Sigmoid colon (tissue), 7 donors: Measurements from ENCODE around the gene NMD3. TPM values are rescaled to one million over a fixed set of nuclear protein-coding genes. Genes with fewer than 3 reads are reported as not detected.

Experiments used
- DNase-seq: peaks from one replicate; pipeline ENCODE4 v3.0.0-alpha.2; 2019
- H3K27ac ChIP-seq, 4 donors: fragments of 200-600 bp; sonication (generic); one replicate each; pipeline ENCODE4 v1.5.1; 2016 to 2019; ENCODE audit warnings: mild to moderate bottlenecking in 1 of 4
- H3K27me3 ChIP-seq, 3 donors: fragments of 200-600 bp; sonication (generic); one replicate each; pipeline ENCODE4 v1.5.1; 2019; ENCODE audit warnings: mild to moderate bottlenecking in 1 of 3
- H3K36me3 ChIP-seq, 4 donors: fragments of 200-600 bp; sonication (generic); one replicate each; pipeline ENCODE4 v1.5.1; 2016 to 2019
- H3K4me1 ChIP-seq, 4 donors: fragments of 200-600 bp; sonication (generic); one replicate each; pipeline ENCODE4 v1.5.1; 2017 to 2019
- H3K4me3 ChIP-seq, 4 donors: fragments of 200-600 bp; sonication (generic); one replicate each; pipeline ENCODE4 v1.5.1; 2017 to 2019; ENCODE audit warnings: mild to moderate bottlenecking in 2 of 4, moderate library complexity in 1 of 4
- H3K9me3 ChIP-seq, 4 donors: fragments of 200-600 bp in 3 of 4; sonication (generic) in 3 of 4; one replicate each; pipeline versions ENCODE4 v1.5.1 to v1.6.1; 2013 to 2019
- EP300 ChIP-seq, 4 donors: sonication (generic); formaldehyde crosslinking; IDR thresholded peaks; one replicate each; pipeline ENCODE4 v1.6.1; 2017; ENCODE audit warnings: antibody characterized with exemption in 4 of 4
- POLR2A ChIP-seq, 2 donors: fragments of 450-650 bp; IDR thresholded peaks; one replicate each; pipeline ENCODE4 v1.6.1; 2016; ENCODE audit warnings: antibody characterized with exemption in 2 of 2, mild to moderate bottlenecking in 2 of 2, moderate library complexity in 2 of 2
- POLR2AphosphoS5 ChIP-seq, 4 donors: sonication (generic); formaldehyde crosslinking; IDR thresholded peaks; one replicate each; pipeline ENCODE4 v1.6.1; 2017; ENCODE audit warnings: antibody characterized with exemption in 4 of 4
- WGBS, 2 donors: extraction: QIAGEN DNeasy Blood & Tissue Kit; methylation state at CpG; one replicate each; pipeline ENCODE4 v1.1.7; 2013; 5-methylcytosine and 5-hydroxymethylcytosine counted together
- intact Hi-C: fragments of 100-400 bp; cut with DNase I; formaldehyde crosslinking; loops from one replicate; pipeline ENCODE4 v1.15.1; 2023
- polyA plus RNA-seq, 3 donors: library from polyadenylated mRNA; stranded (reverse); fragments of 200-250 nt; gene quantifications; one replicate each; pipeline ENCODE4 v1.2.3, GENCODE V29; 2013
- total RNA-seq, 4 donors: library from RNA; depleted of rRNA; stranded (reverse); fragments of >200 nt; gene quantifications; one replicate each; pipeline ENCODE4 v1.1.0, GENCODE V29; 2016
- TF ChIP-seq, protein P1 (sequence below), 4 experiments: fragments of 450-650 bp in 3 of 4; fragments of 200-600 bp in 1 of 4; IDR thresholded peaks; one replicate each; pipeline ENCODE4 v1.5.1; 2016 to 2019; ENCODE audit warnings: antibody characterized with exemption in 4 of 4, mild to moderate bottlenecking in 3 of 4, moderate library complexity in 2 of 4
- donor health status: healthy with polysubstance abuse.
- donor health status: Bipolar disorder and iron deficiency.
- donor health status: healthy.

NMD3 gene
- total and polyA plus RNA-seq, 7 donors, result 20.7 to 58.3 (median 42.4) TPM

DNA sequence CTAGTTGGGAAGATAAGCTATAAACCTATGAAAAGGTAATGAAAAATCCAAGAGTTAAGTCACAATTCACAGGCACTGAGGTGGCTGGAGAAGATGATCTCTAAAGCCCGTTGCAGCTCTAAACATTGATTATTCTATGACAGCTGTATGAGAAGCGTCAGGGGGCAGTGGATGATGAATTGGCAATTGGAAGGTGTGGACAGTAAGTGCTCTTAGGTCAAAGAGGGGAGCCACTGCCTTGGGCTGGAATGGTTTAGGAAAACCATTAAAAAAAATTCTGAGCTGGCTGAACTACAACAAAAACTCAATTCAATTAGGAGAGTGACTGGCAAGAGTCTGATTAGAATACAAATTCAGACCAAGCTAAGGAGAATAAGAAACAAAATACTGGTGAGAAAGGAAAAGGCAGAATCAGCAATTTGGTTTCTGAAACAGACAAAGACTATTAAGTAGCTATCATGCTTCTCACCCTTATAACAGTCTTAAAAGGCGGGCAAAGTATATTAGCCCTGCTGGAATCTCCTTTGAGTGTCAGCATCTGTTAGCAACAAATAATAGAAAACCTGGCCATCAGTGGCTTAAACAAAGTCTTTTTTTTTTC lies 8.8 kb upstream of the NMD3 start:
- intact Hi-C loops, result loop anchor here (10.0 kb wide), 1 partner anchor 507 kb away; no protein-coding TSS in a partner anchor
- Histone ChIP-seq H3K27me3 (no peaks in the 10 kb centered on the region), H3K4me3 (no peak overlapping the region), H3K4me1 (no peaks in the 10 kb centered on the region), H3K27ac (no peak overlapping the region), H3K36me3 (no peaks in the 10 kb centered on the region), H3K9me3 (no peaks in the 10 kb centered on the region)
- DNase-seq, result no peak
- TF ChIP-seq POLR2A (IDR thresholded peaks at IDR 0.05), result no peak
- no peak for TF ChIP-seq EP300 (IDR thresholded peaks at IDR 0.05)
- TF ChIP-seq, protein P1, sequence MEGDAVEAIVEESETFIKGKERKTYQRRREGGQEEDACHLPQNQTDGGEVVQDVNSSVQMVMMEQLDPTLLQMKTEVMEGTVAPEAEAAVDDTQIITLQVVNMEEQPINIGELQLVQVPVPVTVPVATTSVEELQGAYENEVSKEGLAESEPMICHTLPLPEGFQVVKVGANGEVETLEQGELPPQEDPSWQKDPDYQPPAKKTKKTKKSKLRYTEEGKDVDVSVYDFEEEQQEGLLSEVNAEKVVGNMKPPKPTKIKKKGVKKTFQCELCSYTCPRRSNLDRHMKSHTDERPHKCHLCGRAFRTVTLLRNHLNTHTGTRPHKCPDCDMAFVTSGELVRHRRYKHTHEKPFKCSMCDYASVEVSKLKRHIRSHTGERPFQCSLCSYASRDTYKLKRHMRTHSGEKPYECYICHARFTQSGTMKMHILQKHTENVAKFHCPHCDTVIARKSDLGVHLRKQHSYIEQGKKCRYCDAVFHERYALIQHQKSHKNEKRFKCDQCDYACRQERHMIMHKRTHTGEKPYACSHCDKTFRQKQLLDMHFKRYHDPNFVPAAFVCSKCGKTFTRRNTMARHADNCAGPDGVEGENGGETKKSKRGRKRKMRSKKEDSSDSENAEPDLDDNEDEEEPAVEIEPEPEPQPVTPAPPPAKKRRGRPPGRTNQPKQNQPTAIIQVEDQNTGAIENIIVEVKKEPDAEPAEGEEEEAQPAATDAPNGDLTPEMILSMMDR (IDR thresholded peaks at IDR 0.05), result no peak
- TF ChIP-seq POLR2AphosphoS5 (IDR thresholded peaks at IDR 0.05), result no peak
- WGBS, 2 donors, result 80 to 89% methylated on average over 3 of the region's 3 CpGs

DNA sequence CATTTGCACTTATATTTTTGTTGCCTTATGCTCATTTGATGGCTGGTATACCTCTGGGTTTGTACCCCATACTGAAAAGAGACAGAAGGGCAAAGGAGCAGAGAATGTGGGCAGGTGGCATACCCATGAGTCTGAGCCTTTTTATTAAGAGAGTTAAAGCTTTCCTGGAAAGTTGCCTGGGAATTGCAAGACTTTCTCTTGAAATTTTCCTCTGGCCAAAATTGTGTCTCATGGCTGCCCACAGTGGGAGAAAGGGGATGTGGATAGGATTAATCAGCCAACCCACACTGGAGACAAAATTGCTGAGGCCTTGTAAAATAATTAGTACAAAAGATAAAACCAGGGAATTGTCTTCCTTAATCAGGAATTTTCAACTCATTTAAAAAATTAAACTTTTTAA lies 8.2 kb upstream of the NMD3 start:
- Histone ChIP-seq H3K27ac (no peak overlapping the region), H3K4me1 (no peaks in the 10 kb centered on the region), H3K36me3 (no peaks in the 10 kb centered on the region), H3K4me3 (no peak overlapping the region), H3K9me3 (no peaks in the 10 kb centered on the region), H3K27me3 (no peaks in the 10 kb centered on the region)
- intact Hi-C loops, result loop anchor here (10.0 kb wide), 1 partner anchor 508 kb away; no protein-coding TSS in a partner anchor
- TF ChIP-seq, protein P1 (IDR thresholded peaks at IDR 0.05), result no peak
- TF ChIP-seq POLR2AphosphoS5 (IDR thresholded peaks at IDR 0.05) (no peak), EP300 (IDR thresholded peaks at IDR 0.05) (no peak), POLR2A (IDR thresholded peaks at IDR 0.05) (no peak)
- no peak for DNase-seq

DNA sequence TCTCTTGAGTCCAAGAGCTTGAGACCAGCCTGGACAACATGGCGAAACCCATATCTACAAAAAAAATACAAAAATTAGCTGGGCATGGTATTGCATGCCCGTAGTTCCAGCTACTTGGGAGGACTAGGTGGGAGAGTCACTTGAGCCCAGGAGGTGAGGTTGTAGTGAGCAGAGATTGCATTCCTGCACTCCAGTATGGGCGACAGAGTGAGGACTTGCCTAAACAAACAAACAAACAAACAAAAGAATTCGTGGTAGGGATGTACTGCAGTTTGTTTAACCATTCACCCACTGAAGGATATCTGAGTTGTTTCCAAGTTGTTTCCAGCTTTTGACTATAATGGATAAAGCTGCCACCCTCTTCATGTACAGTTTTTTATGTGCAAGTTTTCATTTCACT lies 7.5 kb upstream of the NMD3 start:
- intact Hi-C loops, result loop anchor here (10.0 kb wide), 1 partner anchor 509 kb away; no protein-coding TSS in a partner anchor
- WGBS, 2 donors, result 60 to 73% methylated on average over 4 of the region's 4 CpGs
- Histone ChIP-seq H3K4me1 (no peaks in the 10 kb centered on the region), H3K27me3 (no peaks in the 10 kb centered on the region), H3K36me3 (no peaks in the 10 kb centered on the region), H3K27ac (no peak overlapping the region), H3K9me3 (no peaks in the 10 kb centered on the region), H3K4me3 (no peak overlapping the region)
- no peak for DNase-seq
- no peak for TF ChIP-seq POLR2AphosphoS5 (IDR thresholded peaks at IDR 0.05)
- TF ChIP-seq, protein P1 (IDR thresholded peaks at IDR 0.05), result no peak
- TF ChIP-seq EP300 (IDR thresholded peaks at IDR 0.05), result no peak
- TF ChIP-seq POLR2A (IDR thresholded peaks at IDR 0.05), result no peak

DNA sequence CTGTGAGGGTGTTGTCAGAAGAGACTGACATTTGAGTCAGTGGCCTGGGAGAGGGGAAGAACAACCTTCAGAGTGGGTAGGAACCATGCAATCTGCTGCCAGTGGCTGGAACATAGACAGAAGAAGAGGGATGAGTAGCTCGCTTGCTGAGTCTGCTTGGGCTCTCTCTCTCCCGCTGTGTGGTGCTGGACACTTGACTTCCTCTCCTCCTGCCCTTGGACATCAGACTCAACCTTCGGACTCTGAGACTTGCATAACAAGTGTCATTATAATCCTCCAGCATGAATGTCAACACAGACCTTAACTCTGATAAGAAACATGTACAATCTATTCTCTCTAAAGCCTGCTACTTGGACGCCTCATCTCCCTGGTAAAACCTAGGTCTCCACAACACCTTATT lies 5.9 kb upstream of the NMD3 start:
- Histone ChIP-seq H3K9me3 (no peaks in the 10 kb centered on the region), H3K27me3 (no peaks in the 10 kb centered on the region), H3K27ac (no peak overlapping the region), H3K36me3 (no peaks in the 10 kb centered on the region), H3K4me1 (no peaks in the 10 kb centered on the region), H3K4me3 (no peak overlapping the region)
- TF ChIP-seq, protein P1 (IDR thresholded peaks at IDR 0.05), result no peak
- TF ChIP-seq EP300 (IDR thresholded peaks at IDR 0.05), result no peak
- TF ChIP-seq POLR2AphosphoS5 (IDR thresholded peaks at IDR 0.05), result no peak
- TF ChIP-seq POLR2A (IDR thresholded peaks at IDR 0.05), result no peak
- no peak for DNase-seq
- intact Hi-C loops, result loop anchor here (10.0 kb wide), 1 partner anchor 510 kb away; no protein-coding TSS in a partner anchor
- 56 to 80% methylated on average over 4 of the region's 4 CpGs for WGBS, 2 donors

DNA sequence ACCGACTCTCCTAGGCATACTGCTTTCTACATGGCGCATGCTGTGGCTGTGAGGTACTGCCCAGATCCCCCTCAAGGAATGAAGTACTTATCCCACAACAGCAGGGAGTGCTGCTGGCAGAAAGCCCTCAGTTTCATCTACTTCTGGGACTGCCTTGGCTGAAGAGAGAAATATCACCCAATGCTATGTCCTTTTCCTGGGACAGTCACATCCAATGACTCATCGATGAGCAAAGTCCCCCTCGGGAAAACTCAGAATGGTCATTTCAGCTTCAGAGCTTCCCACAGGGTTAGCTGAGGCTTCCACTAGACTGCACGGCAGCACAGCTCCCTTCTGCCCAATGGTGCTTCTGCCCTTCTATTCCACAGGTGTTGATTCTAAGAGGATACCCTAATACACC lies 3.6 kb upstream of the NMD3 start:
- H3K27ac ChIP-seq, result no peak overlapping the region
- H3K27me3 ChIP-seq, result no peaks in the 10 kb centered on the region
- TF ChIP-seq, protein P1 (IDR thresholded peaks at IDR 0.05), result no peak
- no peak for TF ChIP-seq POLR2A (IDR thresholded peaks at IDR 0.05)
- TF ChIP-seq EP300 (IDR thresholded peaks at IDR 0.05), result no peak
- no peak for TF ChIP-seq POLR2AphosphoS5 (IDR thresholded peaks at IDR 0.05)
- no peak for DNase-seq
- 88 to 92% methylated on average over 5 of the region's 5 CpGs for WGBS, 2 donors
- H3K36me3 ChIP-seq, result no peaks in the 10 kb centered on the region
- H3K4me3 ChIP-seq, result no peak overlapping the region
- intact Hi-C loops, result loop anchor here (10.0 kb wide), 1 partner anchor 513 kb away; no protein-coding TSS in a partner anchor
- peaks cover 0 to 13% (median 5%) of the 10 kb centered on the region in 4 donors for H3K4me1 ChIP-seq
- H3K9me3 ChIP-seq, result no peaks in the 10 kb centered on the region
